GM12874 (cell line): ENCODE measurements around the gene MRGPRE.

ENCODE experiments used
- CTCF ChIP-seq: IDR thresholded peaks from 2 replicates; pipeline ENCODE4 v1.5.1; 2011; ENCODE audit warnings: low read depth, mild to moderate bottlenecking, control low read depth, low read length, moderate library complexity; ENCODE audit not compliant: insufficient read depth

The MRGPRE gene

GRCh38 chr11:3205261-3206155, 26.7 kb downstream of the MRGPRE start:
- no peak for TF ChIP-seq CTCF

GRCh38 chr11:3204141-3205015, 27.8 kb downstream of the MRGPRE start:
- TF ChIP-seq CTCF = no peak

GRCh38 chr11:3203221-3204043, 28.8 kb downstream of the MRGPRE start:
- TF ChIP-seq CTCF = no peak

- TF ChIP-seq CTCF = no peak
Measured at GRCh38 chr11:3202759-3203158, 29.5 kb downstream of the MRGPRE start.

GRCh38 chr11:3202305-3202704, 29.9 kb downstream of the MRGPRE start:
- TF ChIP-seq CTCF = no peak

GRCh38 chr11:3201677-3202181, 30.5 kb downstream of the MRGPRE start:
- no peak for TF ChIP-seq CTCF
